A673 (cell line): Measurements from ENCODE around the gene PLEKHB1. TPM values are rescaled to one million over a fixed set of nuclear protein-coding genes. Genes with fewer than 3 reads are reported as not detected.

Experiments used
- BruUV-seq: library from RNA; stranded (reverse); fragments of 400-500 nt; replicated peaks from 2 replicates; lab custom pipeline; 2021; lab: Mats Ljungman, UMichigan
- CTCF ChIA-PET: fragments of 300-600 bp; sonication (Branson Sonifier 250); formaldehyde crosslinking; loops from one replicate; lab custom pipeline; 2022; ENCODE audit warnings: antibody characterized with exemption; lab: Charles Lee
- POLR2A ChIA-PET: fragments of 300-600 bp; sonication (Branson Sonifier 250); formaldehyde crosslinking; loops from one replicate; lab custom pipeline; 2022; ENCODE audit warnings: antibody characterized with exemption; ENCODE audit not compliant: low non-redundant PET; lab: Charles Lee
- DNase-seq: peaks from one replicate; pipeline ENCODE4 v3.0.0-alpha.2; 2015; ENCODE audit warnings: low spot score
- H3K27ac ChIP-seq: fragments of 200-600 bp; sonication (generic); 2 replicates; pipeline ENCODE4 v1.5.1; 2016; ENCODE audit warnings: mixed run types, low read depth, mild to moderate bottlenecking, mixed read lengths, antibody characterized with exemption, low read length; ENCODE audit not compliant: poor library complexity, severe bottlenecking
- H3K27me3 ChIP-seq: fragments of 200-600 bp; sonication (generic); replicated peaks from 2 replicates; pipeline ENCODE4 v1.6.1; 2017; ENCODE audit warnings: mixed run types, low read depth, mild to moderate bottlenecking, mixed read lengths, antibody characterized with exemption, low read length; ENCODE audit not compliant: insufficient read depth, poor library complexity
- H3K36me3 ChIP-seq: fragments of 200-600 bp; sonication (generic); 2 replicates; pipeline ENCODE4 v1.6.1; 2016; ENCODE audit warnings: mixed run types, mild to moderate bottlenecking, mixed read lengths, antibody characterized with exemption, low read length; ENCODE audit not compliant: insufficient read depth, poor library complexity, severe bottlenecking
- H3K4me1 ChIP-seq: fragments of 200-600 bp; sonication (generic); 2 replicates; pipeline ENCODE4 v1.6.1; 2017; ENCODE audit warnings: mixed run types, mild to moderate bottlenecking, mixed read lengths, antibody characterized with exemption, low read length; ENCODE audit not compliant: insufficient read depth, poor library complexity, severe bottlenecking
- H3K4me3 ChIP-seq: fragments of 200-600 bp; sonication (generic); 2 replicates; pipeline ENCODE4 v1.5.1; 2016; ENCODE audit warnings: low read depth, mixed run types, mild to moderate bottlenecking, mixed read lengths, low read length; ENCODE audit not compliant: poor library complexity, severe bottlenecking
- H3K9me3 ChIP-seq: fragments of 200-600 bp; sonication (generic); 2 replicates; pipeline ENCODE4 v1.6.1; 2016; ENCODE audit warnings: mixed run types, low read depth, mild to moderate bottlenecking, mixed read lengths, antibody characterized with exemption, low read length; ENCODE audit not compliant: poor library complexity, severe bottlenecking
- CTCF ChIP-seq: fragments of 300-800, 200-600 bp; sonication (generic); conservative IDR thresholded peaks from 2 replicates; pipeline ENCODE4 v1.5.1; 2017; ENCODE audit warnings: low read depth, mild to moderate bottlenecking, antibody characterized with exemption, low read length, moderate library complexity, mixed read lengths
- EZH2 ChIP-seq: fragments of 200-600 bp; sonication (generic); IDR thresholded peaks from 2 replicates; pipeline ENCODE4 v1.6.1; 2017; ENCODE audit warnings: borderline replicate concordance, low read depth, mild to moderate bottlenecking, mixed read lengths, antibody characterized with exemption, low read length; ENCODE audit not compliant: poor library complexity, severe bottlenecking
- intact Hi-C: fragments of 100-400 bp; cut with micrococcal nuclease; formaldehyde crosslinking; loops from one replicate; pipeline ENCODE4 v1.10.0; 2022; ENCODE audit not compliant: unreplicated experiment
- total RNA-seq: library from RNA; stranded (reverse); gene quantifications from 2 replicates; pipeline ENCODE4 v1.2.3, GENCODE V29; 2021

Gene PLEKHB1
- total RNA-seq, 1 experiment from 2014 or later, result not detected

DNA sequence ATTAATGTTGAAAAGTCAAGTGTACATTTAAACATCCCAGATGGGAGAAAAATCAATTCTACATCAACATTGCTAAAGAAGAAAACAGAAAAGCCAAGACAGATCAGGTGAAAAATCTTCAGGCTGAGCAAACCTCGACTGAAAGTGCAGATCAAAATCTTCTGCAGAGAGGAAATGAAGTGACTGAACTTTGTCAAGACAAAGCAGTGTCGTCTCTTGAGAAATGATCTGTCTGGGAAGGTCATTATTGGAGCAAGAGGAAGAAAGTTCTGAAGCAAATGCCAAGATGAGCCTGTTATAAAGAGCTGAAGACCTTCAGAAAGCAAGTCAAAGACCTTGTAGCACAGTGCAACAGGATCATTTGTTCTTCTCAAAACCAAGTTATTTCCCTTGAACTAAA lies 5.8 kb upstream of the PLEKHB1 start:
- H3K27me3 ChIP-seq, result no peaks in the 10 kb centered on the region
- H3K9me3 ChIP-seq, result no peaks in the 10 kb centered on the region
- no TSS peak for BruUV-seq
- H3K36me3 ChIP-seq, result no peaks in the 10 kb centered on the region
- no peak overlapping the region for H3K27ac ChIP-seq
- ChIA-PET POLR2A (interaction anchor here (0.5 kb wide), 1 partner anchor 31 kb away, joined by 4 read pairs; no protein-coding TSS in a partner anchor), CTCF (no interaction called here)
- TF ChIP-seq CTCF (no peak), EZH2 (no peak)
- intact Hi-C loops, result no loop called here
- no peak for DNase-seq
- no peaks in the 10 kb centered on the region for H3K4me1 ChIP-seq
- no peak overlapping the region for H3K4me3 ChIP-seq

GRCh38 chr11:73641668-73642067 lies 4.7 kb upstream of the PLEKHB1 start:
- ChIA-PET CTCF (no interaction called here), POLR2A (interaction anchor here (0.7 kb wide), 1 partner anchor 372 kb away, joined by 4 read pairs; no protein-coding TSS in a partner anchor)
- Histone ChIP-seq H3K4me1 (no peaks in the 10 kb centered on the region), H3K36me3 (no peaks in the 10 kb centered on the region), H3K4me3 (no peak overlapping the region), H3K9me3 (no peaks in the 10 kb centered on the region), H3K27me3 (no peaks in the 10 kb centered on the region), H3K27ac (no peak overlapping the region)
- no peak for DNase-seq
- intact Hi-C loops, result no loop called here
- no peak for TF ChIP-seq EZH2
- BruUV-seq, result no TSS peak

GRCh38 chr11:73645121-73645969 lies 1.0 kb upstream of the PLEKHB1 start:
- no peak overlapping the region for H3K27ac ChIP-seq
- H3K9me3 ChIP-seq, result no peaks in the 10 kb centered on the region
- ChIA-PET POLR2A (no interaction called here), CTCF (interaction anchor here (1.0 to 1.3 kb wide), 2 partner anchors 15 to 166 kb away, joined by 3 read pairs; no protein-coding TSS in a partner anchor)
- TF ChIP-seq CTCF (no peak), EZH2 (no peak)
- no peak overlapping the region for H3K4me3 ChIP-seq
- H3K27me3 ChIP-seq, result no peaks in the 10 kb centered on the region
- intact Hi-C loops, result no loop called here
- H3K4me1 ChIP-seq, result no peaks in the 10 kb centered on the region
- H3K36me3 ChIP-seq, result no peaks in the 10 kb centered on the region
- BruUV-seq, result no TSS peak
- no peak for DNase-seq
